ENCODE results near the gene TMEM165. TPM values are rescaled to one million over a fixed set of nuclear protein-coding genes. Genes with fewer than 3 reads are reported as not detected.

The TMEM165 gene
- total and polyA plus RNA-seq, 9 of the 15 experiments (the other 6 are each of a cell fraction or from before 2014, with no cell fraction given): 21.3 to 145 (median 96.8) TPM

- TF ChIP-seq RB1 (IDR thresholded peaks at IDR 0.05; ENCODE audit: low read depth) (no peak), RUNX1 (IDR thresholded peaks at IDR 0.05; ENCODE audit: low read depth) (no peak), RBM22 (IDR thresholded peaks at IDR 0.05; ENCODE audit: low read depth, low read length, poor library complexity, severe bottlenecking) (no peak), TCF7L2 (IDR thresholded peaks at IDR 0.05; ENCODE audit: low read depth, low read length) (no peak), ZBTB43 (CRISPR knock-in tag; IDR thresholded peaks at IDR 0.05) (no peak), COPS2 (conservative IDR thresholded peaks at IDR 0.05) (no peak), NFIC (IDR thresholded peaks at IDR 0.05) (no peak), ZNF449 (CRISPR knock-in tag; IDR thresholded peaks at IDR 0.05) (no peak), SMARCE1 (IDR thresholded peaks at IDR 0.05) (peak; percentile 68), TEAD4 (IDR thresholded peaks at IDR 0.05; ENCODE audit: low read length) (no peak), TEAD4 (CRISPR knock-in tag; IDR thresholded peaks at IDR 0.05; ENCODE audit: borderline replicate concordance) (no peak), PHF8 (IDR thresholded peaks at IDR 0.05; ENCODE audit: borderline replicate concordance, low read length) (no peak), PRMT5 (CRISPR knock-in tag; IDR thresholded peaks at IDR 0.05) (no peak), PHB2 (IDR thresholded peaks at IDR 0.05; ENCODE audit: low read depth) (peak; percentile 55; the same call in 1 of the 2 replicates), ZBTB5 (IDR thresholded peaks at IDR 0.05) (peak; percentile 59; the same call in 1 of the 2 replicates), ZNF239 (CRISPR knock-in tag; IDR thresholded peaks at IDR 0.05) (no peak), E2F8 (IDR thresholded peaks at IDR 0.05; ENCODE audit: low read depth, partially characterized antibody) (no peak), ZNF395 (CRISPR knock-in tag; IDR thresholded peaks at IDR 0.05) (no peak), TRIM28 (IDR thresholded peaks at IDR 0.05) (no peak), HNRNPH1 (optimal IDR thresholded peaks at IDR 0.05; ENCODE audit: low read depth, low read length) (no peak)
Measured at GRCh38 chr4:55397520-55398321, 2.0 kb downstream of the TMEM165 start (continued).
